HEK293 (cell line): Measurements from ENCODE around the gene MAGEC1.

ENCODE experiments used
- CTCF ChIP-seq: fragments of 450-650 bp; formaldehyde crosslinking; IDR thresholded peaks from 2 replicates; pipeline ENCODE4 v1.5.1; 2016; ENCODE audit warnings: missing biosample characterization, missing genetic modification characterization
- KLF17 ChIP-seq: fragments of 450-650 bp; formaldehyde crosslinking; IDR thresholded peaks from 2 replicates; pipeline ENCODE4 v1.5.1; 2016; ENCODE audit warnings: missing biosample characterization, missing genetic modification characterization
- PBX3 ChIP-seq: sonication (generic); formaldehyde crosslinking; IDR thresholded peaks from 2 replicates; pipeline ENCODE4 v1.8.1; 2022; ENCODE audit warnings: mild to moderate bottlenecking, moderate library complexity, missing genetic modification reagents
- TRIM28 ChIP-seq: IDR thresholded peaks from 2 replicates; pipeline ENCODE4 v1.6.1; 2011; ENCODE audit warnings: low read length, control low read depth, borderline replicate concordance
- ZFP3 ChIP-seq: fragments of 450-650 bp; formaldehyde crosslinking; IDR thresholded peaks from 2 replicates; pipeline ENCODE4 v1.5.1; 2016; ENCODE audit warnings: low read depth, missing biosample characterization, missing genetic modification characterization
- ZNF138 ChIP-seq: fragments of 450-650 bp; formaldehyde crosslinking; IDR thresholded peaks from 2 replicates; pipeline ENCODE4 v1.5.1; 2016; ENCODE audit warnings: missing biosample characterization, missing genetic modification characterization, borderline replicate concordance
- ZNF16 ChIP-seq: fragments of 450-650 bp; formaldehyde crosslinking; IDR thresholded peaks from 2 replicates; pipeline ENCODE4 v1.5.1; 2016; ENCODE audit warnings: low read depth, missing biosample characterization, missing genetic modification characterization
- ZNF202 ChIP-seq: fragments of 450-650 bp; formaldehyde crosslinking; IDR thresholded peaks from 2 replicates; pipeline ENCODE4 v1.5.1; 2016; ENCODE audit warnings: missing biosample characterization, missing genetic modification characterization, borderline replicate concordance
- ZNF266 ChIP-seq: fragments of 450-650 bp; formaldehyde crosslinking; IDR thresholded peaks from 2 replicates; pipeline ENCODE4 v1.5.1; 2016; ENCODE audit warnings: missing biosample characterization, missing genetic modification characterization, low read depth
- ZNF280C ChIP-seq: fragments of 450-650 bp; formaldehyde crosslinking; IDR thresholded peaks from 2 replicates; pipeline ENCODE4 v1.5.1; 2016; ENCODE audit warnings: missing biosample characterization, missing genetic modification characterization
- ZNF350 ChIP-seq: fragments of 450-650 bp; formaldehyde crosslinking; IDR thresholded peaks from 2 replicates; pipeline ENCODE4 v1.5.0; 2017; ENCODE audit warnings: missing biosample characterization, mild to moderate bottlenecking, missing genetic modification characterization
- ZNF518A ChIP-seq: fragments of 450-650 bp; formaldehyde crosslinking; conservative IDR thresholded peaks from 2 replicates; pipeline ENCODE4 v1.5.1; 2016; ENCODE audit warnings: low read depth, missing biosample characterization, missing genetic modification characterization
- ZNF654 ChIP-seq: fragments of 450-650 bp; formaldehyde crosslinking; IDR thresholded peaks from 2 replicates; pipeline ENCODE4 v1.5.1; 2016; ENCODE audit warnings: low read depth, missing biosample characterization, missing genetic modification characterization

- no peak for TF ChIP-seq TRIM28
- no peak for TF ChIP-seq PBX3 (CRISPR knock-in tag)
- no peak for TF ChIP-seq ZNF16 (tag by site-specific recombination)
- no peak for TF ChIP-seq ZNF138 (tag by site-specific recombination)
- no peak for TF ChIP-seq CTCF
- TF ChIP-seq ZNF280C (tag by site-specific recombination) = no peak
- TF ChIP-seq ZNF202 (tag by site-specific recombination) = no peak
- TF ChIP-seq ZFP3 (tag by site-specific recombination) = no peak
- TF ChIP-seq ZNF266 (tag by site-specific recombination) = no peak
- TF ChIP-seq ZNF350 (tag by site-specific recombination) = no peak
- no peak for TF ChIP-seq ZNF654 (tag by site-specific recombination)
- no peak for TF ChIP-seq ZNF518A
- TF ChIP-seq KLF17 (tag by site-specific recombination) = no peak
Observed at GRCh38 chrX:141958675-141959074, 55.0 kb downstream of the MAGEC1 start.
